A549 (cell line): ENCODE measurements around the gene SKA2. TPM values are rescaled to one million over a fixed set of nuclear protein-coding genes. Genes with fewer than 3 reads are reported as not detected.

Experiments
- ATAC-seq, 2 experiments: fragments of 200-7000 bp in 1 of 2; fragments of >200 bp in 1 of 2; cut with Nextera tagmentation in 1 of 2; cut with Tn5 transposase in 1 of 2; 3 replicates each; pipeline versions ENCODE4 v1.8.0 to v1.9.1; 2018 to 2020; ENCODE audit warnings: mild to moderate bottlenecking in 1 of 2, moderate library complexity in 1 of 2
- CTCF ChIA-PET: fragments of 300-600 bp; sonication (Branson Sonifier 250); formaldehyde crosslinking; extraction: SDS; loops from one replicate; lab custom pipeline; 2021; ENCODE audit warnings: antibody characterized with exemption, inconsistent platforms; lab: Yijun Ruan, JAX
- POLR2A ChIA-PET: fragments of 350-600 bp; formaldehyde crosslinking; extraction: SDS; loops from one replicate; lab custom pipeline; 2021; ENCODE audit warnings: antibody characterized with exemption, inconsistent platforms; lab: Yijun Ruan, JAX
- DNase-seq, 2 experiments: peaks; one replicate each; pipeline versions ENCODE4 v3.0.0 to v3.0.0-alpha.2; 2011 to 2016; ENCODE audit warnings: low read depth in 1 of 2, low spot score in 1 of 2
- FAIRE-seq: peaks from 2 replicates; lab custom pipeline; 2011; peaks lifted over from hg19 to GRCh38; lab: Jason Lieb, UNC
- H3K27ac ChIP-seq, 2 experiments: fragments of >200 bp; sonication (Bioruptor Twin); formaldehyde crosslinking; 3 replicates each; pipeline ENCODE4 v1.5.1; 2016 to 2017
- H3K4me1 ChIP-seq: fragments of >200 bp; sonication (Bioruptor Twin); formaldehyde crosslinking; 3 replicates; pipeline ENCODE4 v1.6.1; 2016
- H3K4me2 ChIP-seq: fragments of >200 bp; sonication (Bioruptor Twin); formaldehyde crosslinking; 3 replicates; pipeline ENCODE4 v1.6.1; 2016
- H3K4me3 ChIP-seq: fragments of >200 bp; sonication (Bioruptor Twin); formaldehyde crosslinking; 3 replicates; pipeline ENCODE4 v1.5.1; 2016
- H3K9me3 ChIP-seq: fragments of >200 bp; sonication (Bioruptor Twin); formaldehyde crosslinking; 3 replicates; pipeline ENCODE4 v1.6.1; 2016
- CBX2 ChIP-seq: fragments of 200-600 bp; sonication (generic); IDR thresholded peaks from 2 replicates; pipeline ENCODE4 v1.6.1; 2016; ENCODE audit warnings: low read depth, mild to moderate bottlenecking, borderline replicate concordance
- CBX8 ChIP-seq: fragments of 200-600 bp; sonication (generic); IDR thresholded peaks from 2 replicates; pipeline ENCODE4 v1.6.1; 2016
- CHD2 ChIP-seq: fragments of 150-350 bp; IDR thresholded peaks from 2 replicates; pipeline ENCODE4 v1.6.1; 2014; ENCODE audit warnings: low read length; ENCODE audit not compliant: partially characterized antibody
- E2F6 ChIP-seq: IDR thresholded peaks from 2 replicates; pipeline ENCODE4 v1.6.1; 2012; ENCODE audit warnings: low read depth, borderline replicate concordance
- EHMT2 ChIP-seq: fragments of 200-600 bp; sonication (generic); IDR thresholded peaks from 2 replicates; pipeline ENCODE4 v1.6.1; 2016; ENCODE audit warnings: antibody characterized with exemption, low read depth, mild to moderate bottlenecking, moderate library complexity
- FOSB ChIP-seq: fragments of 250-450 bp; sonication (Bioruptor Pico); IDR thresholded peaks from 2 replicates; pipeline ENCODE4 v1.5.0; 2020; ENCODE audit warnings: mild to moderate bottlenecking, moderate library complexity
- FOSL2 ChIP-seq, 2 experiments: fragments of 450-650 bp in 1 of 2; fragments of >200 bp in 1 of 2; sonication (Bioruptor Twin) in 1 of 2; formaldehyde crosslinking; IDR thresholded peaks; 2 replicates each; pipeline versions ENCODE4 v1.5.0 to v1.6.1; 2016 to 2020; ENCODE audit warnings: mild to moderate bottlenecking in 1 of 2, moderate library complexity in 1 of 2
- HES2 ChIP-seq: fragments of >200 bp; sonication (Bioruptor Twin); formaldehyde crosslinking; IDR thresholded peaks from 2 replicates; pipeline ENCODE4 v1.6.1; 2016
- KDM5A ChIP-seq: fragments of 200-600 bp; sonication (generic); IDR thresholded peaks from 2 replicates; pipeline ENCODE4 v1.6.1; 2016; ENCODE audit warnings: antibody characterized with exemption, mild to moderate bottlenecking
- MAFK ChIP-seq: fragments of 450-650 bp; IDR thresholded peaks from 2 replicates; pipeline ENCODE4 v1.6.1; 2014; ENCODE audit not compliant: partially characterized antibody
- MAX ChIP-seq: IDR thresholded peaks from 2 replicates; pipeline ENCODE4 v1.6.1; 2012
- NPAS2 ChIP-seq: fragments of 250-450 bp; sonication (Bioruptor Pico); IDR thresholded peaks from 2 replicates; pipeline ENCODE4 v1.8.0; 2022; ENCODE audit warnings: mild to moderate bottlenecking, moderate library complexity, borderline replicate concordance
- RARB ChIP-seq: fragments of 250-450 bp; sonication (Bioruptor Pico); IDR thresholded peaks from 2 replicates; pipeline ENCODE4 v1.8.0; 2021; ENCODE audit warnings: mild to moderate bottlenecking, moderate library complexity
- REST ChIP-seq: fragments of 200-600 bp; sonication (generic); IDR thresholded peaks from 2 replicates; pipeline ENCODE4 v1.6.1; 2016; ENCODE audit warnings: antibody characterized with exemption, mild to moderate bottlenecking, moderate library complexity
- SMC3 ChIP-seq: fragments of >200 bp; sonication (Bioruptor Twin); formaldehyde crosslinking; IDR thresholded peaks from 3 replicates; pipeline ENCODE4 v1.6.1; 2018; ENCODE audit warnings: inconsistent platforms
- TP53 ChIP-seq: fragments of 250-450 bp; sonication (Bioruptor Pico); IDR thresholded peaks from 2 replicates; pipeline ENCODE4 v1.5.0; 2021; ENCODE audit warnings: mild to moderate bottlenecking, moderate library complexity
- ZC3H11A ChIP-seq: fragments of 450-650 bp; IDR thresholded peaks from 2 replicates; pipeline ENCODE4 v1.6.1; 2014; ENCODE audit warnings: antibody characterized with exemption, mild to moderate bottlenecking
- ZNF302 ChIP-seq: fragments of 250-450 bp; sonication (Bioruptor Pico); IDR thresholded peaks from 2 replicates; pipeline ENCODE4 v1.9.0; 2021; ENCODE audit warnings: inconsistent platforms, mild to moderate bottlenecking, moderate library complexity
- WGBS: methylation state at CpG from one replicate; pipeline ENCODE4 v1.1.6; 2017; ENCODE audit errors: missing lambda C conversion rate; 5-methylcytosine and 5-hydroxymethylcytosine counted together
- polyA plus RNA-seq, 4 experiments: library from polyadenylated mRNA; depleted of rRNA in 3 of 4; stranded (reverse); fragments of >200 nt; fragmentation: RNase III in 1 of 4; extraction: RNeasy Plus Mini Kit Qiagen cat#74134 plus additional on column Dnase treatment in 1 of 4; gene quantifications; 2 replicates in 3 of 4; 3 replicates in 1 of 4; pipeline ENCODE4 v1.2.3, GENCODE V29; 2011 to 2017

The SKA2 gene
- polyA plus RNA-seq, 2 of the 4 experiments (the other 2 are of a cell fraction): 59.6 to 147 TPM

GRCh38 chr17:59149841-59150511, 5.0 kb downstream of the SKA2 start:
- H3K4me2 ChIP-seq: 0 out of 3 replicates have a peak overlapping the region, but pooled peaks have one; percentile 90
- FAIRE-seq: no peak
- peak in 1 of 2 experiments; percentile 10 for DNase-seq
- no peaks in the 10 kb centered on the region for H3K9me3 ChIP-seq
- H3K4me1 ChIP-seq: peaks cover 51% of the 10 kb centered on the region
- POLR2A ChIA-PET: interaction anchor here (0.6 kb wide), 1 partner anchor 703 kb away, joined by 3 read pairs; no protein-coding TSS in a partner anchor
- WGBS: 88% methylated on average over 5 of the region's 5 CpGs
- no peak overlapping the region for H3K4me3 ChIP-seq
- CTCF ChIA-PET: interaction anchor here (0.7 to 1.4 kb wide), 3 partner anchors 9 to 43 kb away, joined by 3 to 5 read pairs (median 4); partner anchors contain the start of gene TRIM37
- TF ChIP-seq NPAS2 (CRISPR knock-in tag): no peak
- no peak for TF ChIP-seq CHD2
- TF ChIP-seq MAX: no peak
- TF ChIP-seq E2F6: no peak
- TF ChIP-seq EHMT2: no peak
- no peak for TF ChIP-seq HES2
- no peak for TF ChIP-seq CBX8
- TF ChIP-seq ZNF302: no peak
- no peak for TF ChIP-seq TP53 (CRISPR knock-in tag)
- no peak for TF ChIP-seq MAFK
- ATAC-seq: no peak
- peak overlapping the region in 1 of 2 experiments; percentile 49; a peak in 2 of 6 replicates for H3K27ac ChIP-seq

GRCh38 chr17:59149051-59149450, 5.9 kb downstream of the SKA2 start:
- Histone ChIP-seq H3K4me2 (peak overlapping the region; percentile 37), H3K4me1 (peaks cover 51% of the 10 kb centered on the region)
- FAIRE-seq: no peak
- CTCF ChIA-PET: interaction anchor here (0.6 to 1.4 kb wide), 4 partner anchors 8 to 98 kb away, joined by 3 to 5 read pairs (median 4); no protein-coding TSS in a partner anchor
- TF ChIP-seq SMC3: no peak
- TF ChIP-seq RARB (CRISPR knock-in tag): no peak
- no peak for TF ChIP-seq ZC3H11A
- no peak for TF ChIP-seq FOSB (CRISPR knock-in tag)
- TF ChIP-seq FOSL2 (IDR thresholded peaks at IDR 0.05): no peak
- peak; percentile 24; the same call in 1 of the 2 replicates for TF ChIP-seq FOSL2 (CRISPR knock-in tag; IDR thresholded peaks at IDR 0.05)
- no peak for TF ChIP-seq REST
- no peak for TF ChIP-seq CBX2
- TF ChIP-seq KDM5A: no peak
- TF ChIP-seq, all 56 proteins: peak for 1
- peak overlapping the region in 1 of 2 experiments; percentile 7; a peak in 1 of 6 replicates for H3K27ac ChIP-seq
- peak in 1 of 2 experiments; percentile 37; a peak in 2 of 6 replicates for ATAC-seq
- WGBS: 41% methylated on average over 2 of the region's 2 CpGs
- no peaks in the 10 kb centered on the region for H3K9me3 ChIP-seq
- peak in 1 of 2 experiments; percentile 21 for DNase-seq
- POLR2A ChIA-PET: interaction anchor here (0.6 kb wide), 1 partner anchor 704 kb away, joined by 3 read pairs; no protein-coding TSS in a partner anchor
- no peak overlapping the region for H3K4me3 ChIP-seq
